Stomach (tissue), 9 donors: ENCODE results near the gene NPAS2. TPM values are rescaled to one million over a fixed set of nuclear protein-coding genes. Genes with fewer than 3 reads are reported as not detected.

Source experiments
- DNase-seq, 2 donors: peaks; one replicate each; pipeline versions ENCODE4 v3.0.0 to v3.0.0-alpha.2; 2013 to 2019
- H3K27ac ChIP-seq, 5 donors: fragments of 200-600 bp in 4 of 5; sonication (generic) in 4 of 5; one replicate each; pipeline ENCODE4 v1.5.1; 2013 to 2019; ENCODE audit warnings: mild to moderate bottlenecking in 1 of 5, moderate library complexity in 1 of 5
- H3K27me3 ChIP-seq, 3 donors: fragments of 200-600 bp; sonication (generic); one replicate each; pipeline ENCODE4 v1.5.1; 2017 to 2019; ENCODE audit warnings: mixed run types in 1 of 3
- H3K36me3 ChIP-seq, 4 donors: fragments of 200-600 bp; sonication (generic); 1 replicate in 3 of 4; 2 replicates in 1 of 4; pipeline ENCODE4 v1.5.1; 2016 to 2019
- H3K4me1 ChIP-seq, 4 donors: fragments of 200-600 bp; sonication (generic); one replicate each; pipeline ENCODE4 v1.5.1; 2016 to 2019
- H3K4me3 ChIP-seq, 4 donors: fragments of 200-600 bp; sonication (generic) in 3 of 4; one replicate each; pipeline ENCODE4 v1.5.1; 2016 to 2019; ENCODE audit warnings: mild to moderate bottlenecking in 1 of 4
- H3K9me3 ChIP-seq, 4 donors: fragments of 200-600 bp; sonication (generic); one replicate each; pipeline ENCODE4 v1.5.1; 2016 to 2019
- EP300 ChIP-seq: sonication (generic); formaldehyde crosslinking; IDR thresholded peaks from one replicate; pipeline ENCODE4 v1.6.1; 2017; ENCODE audit warnings: antibody characterized with exemption
- POLR2A ChIP-seq, 4 donors: fragments of 450-650 bp; IDR thresholded peaks; one replicate each; pipeline ENCODE4 v1.6.1; 2016; ENCODE audit warnings: antibody characterized with exemption in 4 of 4, control low read depth in 2 of 4, mild to moderate bottlenecking in 1 of 4, moderate library complexity in 1 of 4
- POLR2AphosphoS5 ChIP-seq, 3 donors: sonication (generic); formaldehyde crosslinking; IDR thresholded peaks; one replicate each; pipeline ENCODE4 v1.6.1; 2016; ENCODE audit warnings: antibody characterized with exemption in 3 of 3
- WGBS, 5 donors: extraction: QIAGEN DNeasy Blood & Tissue Kit in 3 of 5; methylation state at CpG; one replicate each; pipeline versions ENCODE4 v1.1.5 to v1.1.7; 2013 to 2018; 5-methylcytosine and 5-hydroxymethylcytosine counted together
- intact Hi-C: fragments of 100-400 bp; cut with DNase I; formaldehyde crosslinking; loops from one replicate; pipeline ENCODE4 v1.15.1; 2023; ENCODE audit warnings: low total_unique reads
- polyA plus RNA-seq, 3 donors: library from polyadenylated mRNA; stranded (reverse); fragments of 200-250 nt; gene quantifications; one replicate each; pipeline ENCODE4 v1.2.3, GENCODE V29; 2013
- total RNA-seq, 5 donors: library from RNA; depleted of rRNA; stranded (reverse); fragments of >200 nt; gene quantifications; one replicate each; pipeline versions ENCODE4 v1.1.0 to v1.2.3, GENCODE V29; 2014 to 2016
- TF ChIP-seq, protein P1 (sequence below), 7 experiments: fragments of 450-650 bp in 4 of 7; fragments of 200-600 bp in 3 of 7; sonication (generic) in 3 of 7; IDR thresholded peaks; one replicate each; pipeline ENCODE4 v1.5.1; 2016 to 2019; ENCODE audit warnings: antibody characterized with exemption in 7 of 7, control low read depth in 2 of 7, mild to moderate bottlenecking in 1 of 7
- donor health status: healthy with polysubstance abuse.
- donor health status: Bipolar disorder and iron deficiency.
- donor health status: healthy.

NPAS2 gene
- total and polyA plus RNA-seq, 8 donors = 13.1 to 148 (median 28.0) TPM

DNA sequence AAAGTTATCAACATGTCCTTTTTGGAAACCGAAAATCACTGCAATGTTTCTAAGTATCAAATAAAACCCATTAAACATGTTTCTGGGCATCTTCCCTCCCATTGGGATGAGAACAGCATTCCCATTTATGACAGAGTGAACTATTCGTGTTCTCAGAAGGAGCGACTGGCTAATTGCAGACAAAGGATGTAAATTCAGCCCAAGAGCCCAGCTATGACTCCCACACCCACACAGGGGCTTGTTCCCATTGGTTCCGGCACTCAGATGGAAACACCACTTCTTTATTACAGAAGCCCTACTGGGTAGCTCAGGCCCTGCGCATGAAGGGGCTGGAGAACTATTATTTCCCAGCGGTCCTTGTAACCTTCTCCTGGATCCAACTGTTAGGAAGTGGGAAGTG is 16.6 kb upstream of the NPAS2 start:
- intact Hi-C loops = no loop called here

DNA sequence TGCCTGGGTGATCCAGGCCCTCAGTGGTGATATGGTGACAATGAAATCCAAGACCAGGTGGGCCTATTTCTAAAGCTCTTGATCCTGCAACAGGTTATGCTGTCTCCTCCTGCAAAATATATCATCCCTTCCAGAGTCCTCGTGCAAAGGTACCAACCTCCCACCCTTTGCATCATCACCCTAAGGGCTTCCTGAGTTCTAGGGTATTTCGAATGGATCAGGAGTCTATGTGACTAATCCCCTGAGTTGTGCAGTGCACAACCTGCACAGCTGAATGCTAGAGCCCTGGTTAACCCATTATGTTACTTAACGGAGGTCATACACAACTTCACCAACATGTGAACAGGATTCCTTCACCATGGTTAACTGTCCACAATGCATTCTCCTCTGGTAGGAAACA is 13.4 kb upstream of the NPAS2 start:
- DNase-seq = no peak
- intact Hi-C loops = no loop called here
- WGBS, 5 donors = 86 to 91% (median 90%) methylated on average over 3 of the region's 3 CpGs
- Histone ChIP-seq H3K4me3 (no peak overlapping the region), H3K27me3 (no peaks in the 10 kb centered on the region), H3K4me1 (peaks cover 0 to 3% (median under 1%) of the 10 kb centered on the region in 4 donors), H3K27ac (no peak overlapping the region), H3K9me3 (no peaks in the 10 kb centered on the region), H3K36me3 (no peaks in the 10 kb centered on the region)
- TF ChIP-seq POLR2A (IDR thresholded peaks at IDR 0.05) (no peak), POLR2AphosphoS5 (IDR thresholded peaks at IDR 0.05) (no peak), EP300 (no peak)
- TF ChIP-seq, protein P1, sequence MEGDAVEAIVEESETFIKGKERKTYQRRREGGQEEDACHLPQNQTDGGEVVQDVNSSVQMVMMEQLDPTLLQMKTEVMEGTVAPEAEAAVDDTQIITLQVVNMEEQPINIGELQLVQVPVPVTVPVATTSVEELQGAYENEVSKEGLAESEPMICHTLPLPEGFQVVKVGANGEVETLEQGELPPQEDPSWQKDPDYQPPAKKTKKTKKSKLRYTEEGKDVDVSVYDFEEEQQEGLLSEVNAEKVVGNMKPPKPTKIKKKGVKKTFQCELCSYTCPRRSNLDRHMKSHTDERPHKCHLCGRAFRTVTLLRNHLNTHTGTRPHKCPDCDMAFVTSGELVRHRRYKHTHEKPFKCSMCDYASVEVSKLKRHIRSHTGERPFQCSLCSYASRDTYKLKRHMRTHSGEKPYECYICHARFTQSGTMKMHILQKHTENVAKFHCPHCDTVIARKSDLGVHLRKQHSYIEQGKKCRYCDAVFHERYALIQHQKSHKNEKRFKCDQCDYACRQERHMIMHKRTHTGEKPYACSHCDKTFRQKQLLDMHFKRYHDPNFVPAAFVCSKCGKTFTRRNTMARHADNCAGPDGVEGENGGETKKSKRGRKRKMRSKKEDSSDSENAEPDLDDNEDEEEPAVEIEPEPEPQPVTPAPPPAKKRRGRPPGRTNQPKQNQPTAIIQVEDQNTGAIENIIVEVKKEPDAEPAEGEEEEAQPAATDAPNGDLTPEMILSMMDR (IDR thresholded peaks at IDR 0.05) = no peak

More for the DNA sequence above, 16.6 kb upstream of the NPAS2 start:
- Histone ChIP-seq H3K27me3 (no peaks in the 10 kb centered on the region), H3K27ac (no peak overlapping the region), H3K4me1 (peaks cover 0 to 15% (median 3%) of the 10 kb centered on the region in 4 donors), H3K36me3 (no peaks in the 10 kb centered on the region), H3K4me3 (no peak overlapping the region), H3K9me3 (no peaks in the 10 kb centered on the region)
- 86 to 96% (median 94%) methylated on average over 6 of the region's 6 CpGs for WGBS, 5 donors
- TF ChIP-seq POLR2A (IDR thresholded peaks at IDR 0.05) = no peak
- TF ChIP-seq POLR2AphosphoS5 (IDR thresholded peaks at IDR 0.05) = no peak
- TF ChIP-seq EP300 = no peak
- TF ChIP-seq, protein P1 (IDR thresholded peaks at IDR 0.05) = no peak
- no peak for DNase-seq

DNA sequence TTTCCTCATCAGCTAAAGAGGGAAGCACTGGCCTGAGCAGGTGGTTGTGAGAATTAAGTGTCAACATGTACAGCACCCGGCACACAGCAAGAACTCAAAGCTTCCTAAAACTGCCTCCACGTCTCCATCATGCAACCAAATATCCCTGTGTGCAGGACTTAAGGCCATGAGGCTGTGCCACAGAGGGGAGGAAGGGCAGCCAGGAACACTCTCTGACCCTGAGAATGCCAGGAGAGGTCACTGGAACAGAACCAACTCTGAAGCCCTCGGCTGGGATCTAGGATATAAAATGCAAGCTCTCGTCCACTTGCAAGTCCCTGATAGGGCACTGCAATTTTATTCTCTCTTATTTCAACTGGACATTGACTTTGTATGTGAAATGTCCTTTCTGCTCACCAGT is 12.2 kb upstream of the NPAS2 start:
- 72 to 85% (median 83%) methylated on average over 4 of the region's 4 CpGs for WGBS, 5 donors
- intact Hi-C loops = no loop called here
- no peaks in the 10 kb centered on the region for H3K9me3 ChIP-seq

DNA sequence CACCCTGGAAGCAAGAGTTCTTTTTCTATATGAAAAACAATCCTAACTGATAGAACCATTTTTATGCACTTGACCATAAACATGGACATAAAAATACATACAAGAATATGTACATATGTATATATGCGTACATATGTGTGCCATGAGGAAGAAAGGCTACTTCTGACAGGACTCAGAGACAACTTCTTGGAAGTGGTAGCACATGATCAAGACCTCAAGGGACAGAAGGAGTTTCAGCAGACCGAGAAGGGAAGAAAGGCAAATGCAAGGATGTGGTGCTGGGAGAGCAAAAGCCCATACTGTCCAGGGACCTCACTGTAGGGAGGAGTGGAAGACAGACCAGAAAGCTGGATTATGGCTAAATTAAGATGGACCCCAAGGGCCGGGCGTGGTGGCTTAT is 11.4 kb upstream of the NPAS2 start:
- no peak overlapping the region for H3K27ac ChIP-seq
- no peak for TF ChIP-seq POLR2AphosphoS5 (IDR thresholded peaks at IDR 0.05)
- TF ChIP-seq POLR2A (IDR thresholded peaks at IDR 0.05) = no peak
- no peak for TF ChIP-seq EP300
- TF ChIP-seq, protein P1 (IDR thresholded peaks at IDR 0.05) = no peak
- H3K36me3 ChIP-seq = no peaks in the 10 kb centered on the region
- no peak for DNase-seq
- 78 to 97% (median 90%) methylated on average over 4 of the region's 4 CpGs for WGBS, 5 donors
- H3K4me3 ChIP-seq = no peak overlapping the region
- intact Hi-C loops = no loop called here
- no peaks in the 10 kb centered on the region for H3K9me3 ChIP-seq
- no peaks in the 10 kb centered on the region for H3K27me3 ChIP-seq
- H3K4me1 ChIP-seq = peaks cover 0 to 5% (median 3%) of the 10 kb centered on the region in 4 donors

More for the DNA sequence above, 12.2 kb upstream of the NPAS2 start:
- DNase-seq = no peak
- no peaks in the 10 kb centered on the region for H3K36me3 ChIP-seq
- no peak overlapping the region for H3K4me3 ChIP-seq
- H3K4me1 ChIP-seq = no peaks in the 10 kb centered on the region
- H3K27ac ChIP-seq = no peak overlapping the region
- TF ChIP-seq POLR2AphosphoS5 (IDR thresholded peaks at IDR 0.05) (no peak), EP300 (no peak), POLR2A (IDR thresholded peaks at IDR 0.05) (no peak)
- TF ChIP-seq, protein P1 (IDR thresholded peaks at IDR 0.05) = no peak
- no peaks in the 10 kb centered on the region for H3K27me3 ChIP-seq
